GM21381 (cell line): ENCODE measurements around the gene PTPRG.
"Not testable (repeated sequence)": the region's sequence is repeated elsewhere in the genome, so short reads cannot be mapped to it uniquely, and the experiment has no call there.

Experiments
- ATAC-seq: cut with Tn5 transposase; IDR thresholded peaks from one replicate; pipeline ENCODE4 v1.9.1; 2021; ENCODE audit warnings: mild to moderate bottlenecking, moderate library complexity; ENCODE audit not compliant: unreplicated experiment

The PTPRG gene

GRCh38 chr3:61681636-61682035 is 120.3 kb downstream of the PTPRG start:
- ATAC-seq: no peak

DNA sequence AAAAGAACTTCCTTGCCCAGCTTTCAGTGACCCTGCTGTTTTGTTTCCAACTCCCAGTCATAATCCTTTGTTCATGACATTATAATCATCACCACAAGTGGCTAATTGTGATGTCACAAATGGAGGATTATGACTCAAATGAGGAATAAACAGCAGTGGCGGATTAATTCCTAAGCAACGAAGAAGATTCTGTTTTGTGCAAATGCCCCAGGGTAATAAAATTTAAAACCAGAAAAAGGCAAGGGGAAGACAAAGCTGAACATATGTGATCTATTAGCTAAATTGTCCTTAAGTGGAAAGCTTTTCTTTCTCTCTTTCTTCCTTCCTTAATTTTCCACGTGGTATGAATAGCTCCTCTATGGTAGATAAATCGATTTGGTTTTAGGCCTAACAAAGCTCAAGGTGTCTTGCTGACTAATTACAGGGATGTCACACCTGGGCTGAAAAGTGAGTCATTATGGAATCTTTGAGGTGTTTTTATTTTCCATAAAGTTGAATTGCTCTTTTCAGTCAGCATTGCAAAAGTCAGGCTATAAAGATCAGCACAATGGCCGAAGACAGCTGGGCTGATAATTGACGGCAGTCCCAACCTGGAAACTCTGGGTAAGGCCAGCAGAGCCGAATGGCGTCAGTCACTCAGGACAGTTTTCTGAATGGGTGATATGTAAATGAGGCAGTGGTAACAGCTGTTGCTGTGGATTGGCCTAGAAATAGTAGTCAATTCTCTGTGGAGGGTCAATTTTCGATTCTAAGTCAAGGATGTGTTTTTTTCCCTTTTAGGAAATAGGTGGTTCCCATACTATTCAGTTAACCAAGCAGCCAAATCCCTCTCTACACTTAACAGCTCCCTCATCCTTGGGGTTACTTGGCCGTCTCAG is 121.5 kb downstream of the PTPRG start:
- no peak for ATAC-seq

DNA sequence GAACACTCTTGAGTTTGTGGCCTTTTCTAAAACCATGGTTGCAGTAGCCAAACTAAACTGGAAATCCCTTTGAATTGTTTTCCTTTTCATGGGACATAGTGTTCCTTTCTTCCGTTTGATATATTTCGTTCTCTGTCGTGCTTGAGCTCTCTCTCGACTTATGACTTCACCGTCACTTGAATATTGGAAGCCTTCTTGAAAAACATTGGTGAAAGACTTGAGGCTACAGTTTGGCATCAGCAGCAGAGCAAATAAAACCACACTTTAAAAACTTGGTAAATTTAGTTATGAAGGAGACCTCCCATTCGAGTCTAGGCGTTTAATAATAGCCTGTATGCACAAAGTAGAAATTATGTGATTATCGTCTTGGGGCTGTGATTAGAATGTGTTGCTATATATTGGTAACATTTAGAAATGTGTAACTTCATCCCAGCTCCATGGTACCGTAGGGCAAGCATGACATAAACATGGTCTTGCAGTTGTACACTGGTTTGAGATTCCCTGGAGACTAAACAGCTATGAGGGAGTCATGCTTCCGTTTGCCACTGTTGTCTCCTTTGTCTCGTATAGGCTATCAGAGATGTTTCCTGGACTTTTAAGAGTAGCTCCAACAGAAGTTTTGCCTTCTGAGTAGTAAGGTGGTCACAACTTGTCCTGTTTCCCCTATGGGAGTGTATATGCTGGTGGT is 122.3 kb downstream of the PTPRG start:
- ATAC-seq: no peak

- ATAC-seq: no peak
Observed at GRCh38 chr3:61684386-61684785, 123.0 kb downstream of the PTPRG start.

DNA sequence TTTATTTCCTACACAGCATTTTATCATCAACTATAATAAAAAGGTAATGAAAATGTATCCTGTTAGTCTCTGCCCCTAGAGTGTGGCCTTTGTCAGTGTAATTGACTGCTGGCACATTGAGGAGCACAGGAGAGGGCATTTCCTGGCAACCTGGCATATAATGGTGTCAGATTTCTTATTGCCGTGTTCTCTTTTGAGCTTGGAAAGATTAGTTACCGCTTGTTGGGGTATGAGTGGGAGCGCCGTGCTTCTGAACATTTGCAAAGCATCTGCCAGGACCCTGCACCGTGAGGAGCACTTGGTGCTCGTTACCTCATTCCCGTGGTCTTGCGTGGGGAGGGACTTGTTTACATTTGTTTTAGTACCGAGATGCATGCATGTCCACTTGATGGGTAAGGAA is 124.4 kb downstream of the PTPRG start:
- ATAC-seq: no peak

DNA sequence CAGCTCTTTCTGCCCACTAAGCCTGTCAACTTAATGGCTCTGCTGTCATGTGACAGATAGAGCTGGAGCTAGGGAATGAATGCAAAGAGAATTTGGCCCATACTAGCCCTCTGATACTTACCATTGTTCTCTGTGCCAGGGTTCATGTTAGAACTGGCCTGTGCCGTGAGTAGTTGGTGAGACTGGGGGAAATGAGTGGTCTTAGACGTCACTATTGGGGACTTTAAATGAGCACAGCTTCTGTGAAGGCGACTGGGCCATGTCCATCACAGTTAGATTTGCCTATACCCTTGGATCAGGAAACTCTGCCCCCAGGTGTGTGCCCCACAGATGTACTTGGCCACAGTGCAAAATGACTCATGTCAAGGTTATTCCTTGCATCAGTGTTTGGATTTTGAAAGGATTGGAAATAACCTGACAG is 124.9 kb downstream of the PTPRG start:
- ATAC-seq: no peak

DNA sequence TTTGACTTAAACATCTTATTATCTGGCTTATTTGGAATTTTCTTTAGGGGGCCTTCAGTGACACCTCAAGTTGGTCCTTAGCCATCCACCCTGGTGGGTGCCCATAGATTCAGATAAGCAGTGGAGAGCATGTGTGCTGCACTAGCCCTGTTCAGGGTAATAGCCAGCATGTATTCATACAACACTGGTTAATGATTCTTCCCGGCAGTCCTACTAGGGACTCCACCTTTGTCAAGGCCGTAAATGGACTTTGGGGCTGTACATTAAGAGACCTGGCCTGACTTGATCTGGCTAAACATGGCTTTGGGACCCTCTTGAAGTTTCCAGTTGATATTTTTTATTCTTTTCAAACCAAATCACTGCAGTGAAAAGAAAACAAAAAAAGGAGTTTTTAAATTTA is 125.8 kb downstream of the PTPRG start:
- no peak for ATAC-seq

DNA sequence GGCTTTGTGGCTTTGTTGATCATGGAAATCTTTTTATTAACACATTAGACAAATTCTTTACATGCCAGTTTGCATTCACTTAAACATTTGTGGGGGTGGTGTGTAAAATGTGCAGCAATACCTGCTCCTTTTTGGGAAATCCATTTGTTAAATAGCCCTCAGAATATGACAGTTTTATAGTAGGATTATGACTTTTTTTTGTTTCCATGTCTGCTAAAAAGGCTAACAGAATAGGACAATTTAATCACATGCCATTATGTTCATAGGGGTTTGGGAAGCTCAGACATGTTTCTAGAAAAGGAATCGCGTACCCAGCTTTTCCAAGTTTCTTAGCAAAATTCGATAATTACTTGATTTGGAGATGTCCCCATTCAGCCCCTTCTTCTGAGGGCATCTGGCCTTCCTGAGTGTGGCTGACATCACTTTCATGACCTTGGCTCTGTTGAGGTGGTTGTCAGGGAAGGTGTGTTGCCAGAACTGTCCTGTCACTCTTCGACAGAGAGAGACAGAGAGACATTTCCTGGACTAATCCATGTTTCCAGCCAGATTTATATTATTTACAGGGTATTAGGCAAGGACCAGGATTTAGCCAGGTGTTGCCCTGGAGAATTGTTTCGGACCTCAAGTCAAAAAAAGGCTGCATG is 126.4 kb downstream of the PTPRG start:
- no peak for ATAC-seq

GRCh38 chr3:61688307-61688984 is 127.1 kb downstream of the PTPRG start:
- no peak for ATAC-seq

DNA sequence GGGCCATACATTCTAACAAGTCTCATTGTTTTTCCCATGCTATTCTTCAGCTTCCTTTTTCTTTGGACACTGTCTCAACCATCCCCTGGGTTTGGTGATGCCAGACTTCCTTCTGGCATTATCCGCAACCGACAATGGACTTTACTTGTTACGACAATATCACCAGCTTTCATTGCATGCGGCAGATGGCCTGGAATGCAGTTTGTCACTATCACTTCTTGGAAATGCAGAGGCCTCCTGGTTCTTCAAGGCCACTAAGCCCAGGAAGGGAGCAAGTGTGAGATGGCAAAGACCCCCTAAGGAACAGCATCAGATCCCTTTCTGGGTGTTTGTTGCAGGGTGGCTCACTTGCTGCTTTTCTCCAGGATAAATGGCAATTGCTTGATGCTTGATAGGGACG is 128.6 kb downstream of the PTPRG start:
- ATAC-seq: no peak

DNA sequence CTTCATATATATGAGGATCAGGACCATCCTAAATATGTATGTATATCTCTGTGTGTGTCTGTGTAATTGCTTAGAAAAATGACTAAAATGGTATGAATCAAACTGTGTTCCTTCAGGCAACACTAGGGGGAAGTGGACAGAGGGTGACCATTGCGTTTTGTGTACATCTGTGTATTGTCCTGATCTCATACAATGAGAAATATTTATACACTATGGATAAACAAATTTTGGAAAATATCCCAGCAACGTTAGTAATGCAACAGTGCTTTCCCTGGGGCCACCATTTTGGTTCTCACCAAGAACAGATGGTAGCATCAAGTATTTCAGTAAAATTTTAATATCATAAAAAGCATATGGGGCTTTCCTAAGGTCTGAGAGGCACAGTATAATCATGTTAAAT is 130.1 kb downstream of the PTPRG start:
- ATAC-seq: no peak

DNA sequence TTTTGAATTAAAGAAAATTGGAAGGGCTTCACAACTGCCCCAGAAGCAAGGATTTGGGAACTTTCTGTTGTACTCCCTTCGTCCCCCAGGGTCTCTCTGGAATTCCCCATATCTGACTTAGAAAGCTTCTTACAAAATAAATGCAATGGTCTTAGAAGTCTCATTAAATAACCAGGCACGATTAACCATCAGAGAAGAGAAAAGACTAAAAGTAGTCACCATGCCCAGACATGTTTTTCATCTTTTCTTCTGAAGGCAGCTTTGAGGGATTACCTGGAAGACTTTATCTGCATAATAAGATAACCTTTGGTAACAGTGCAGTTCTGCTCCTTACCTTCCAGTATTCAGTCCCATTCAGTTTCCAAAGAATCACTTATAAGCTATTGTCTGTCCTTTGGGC is 135.9 kb downstream of the PTPRG start:
- no peak for ATAC-seq

GRCh38 chr3:61698278-61699072 is 137.1 kb downstream of the PTPRG start:
- not testable (repeated sequence) for ATAC-seq

GRCh38 chr3:61699622-61700021 is 138.3 kb downstream of the PTPRG start:
- no peak for ATAC-seq

- ATAC-seq: no peak
Observed at GRCh38 chr3:61701011-61701410, 139.6 kb downstream of the PTPRG start.

DNA sequence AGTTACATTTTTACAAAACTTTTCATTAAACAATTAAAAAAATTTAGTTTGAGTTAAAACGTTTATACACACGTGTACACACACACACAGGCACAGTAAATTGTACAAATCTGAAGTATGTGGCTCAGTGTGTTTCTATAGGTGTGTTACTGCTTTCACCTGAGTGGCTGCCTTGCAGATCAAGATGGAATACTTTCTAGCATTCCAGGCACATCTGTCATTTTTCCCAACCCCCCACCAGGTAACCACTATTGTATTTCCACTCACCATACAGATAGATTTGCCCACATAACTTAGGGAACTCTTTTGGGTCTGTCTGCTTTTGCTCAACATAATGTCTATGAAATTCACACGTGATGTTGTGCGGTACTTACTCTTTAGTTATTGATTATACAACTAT is 141.1 kb downstream of the PTPRG start:
- ATAC-seq: no peak

- no peak for ATAC-seq
Observed at GRCh38 chr3:61704807-61705206, 143.4 kb downstream of the PTPRG start.

- ATAC-seq: no peak
Observed at GRCh38 chr3:61707492-61707891, 146.1 kb downstream of the PTPRG start.

DNA sequence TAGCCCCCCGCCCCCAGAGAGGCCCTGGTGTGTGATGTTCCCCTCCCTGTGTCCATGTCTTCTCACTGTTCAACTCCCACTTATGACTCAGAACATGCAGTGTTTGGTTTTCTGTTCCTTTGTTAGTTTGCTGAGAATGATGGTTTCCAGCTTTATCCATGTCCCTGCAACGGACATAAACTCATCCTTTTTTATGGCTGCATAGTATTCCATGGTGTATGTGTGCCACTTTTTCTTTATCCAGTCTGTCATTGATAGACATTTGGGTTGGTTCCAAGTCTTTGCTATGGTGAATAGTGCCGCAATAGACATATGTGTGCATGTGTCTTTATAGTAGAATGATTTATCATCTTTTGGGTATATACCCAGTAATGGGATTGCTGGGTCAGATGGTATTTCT is 149.5 kb downstream of the PTPRG start:
- not testable (repeated sequence) for ATAC-seq

DNA sequence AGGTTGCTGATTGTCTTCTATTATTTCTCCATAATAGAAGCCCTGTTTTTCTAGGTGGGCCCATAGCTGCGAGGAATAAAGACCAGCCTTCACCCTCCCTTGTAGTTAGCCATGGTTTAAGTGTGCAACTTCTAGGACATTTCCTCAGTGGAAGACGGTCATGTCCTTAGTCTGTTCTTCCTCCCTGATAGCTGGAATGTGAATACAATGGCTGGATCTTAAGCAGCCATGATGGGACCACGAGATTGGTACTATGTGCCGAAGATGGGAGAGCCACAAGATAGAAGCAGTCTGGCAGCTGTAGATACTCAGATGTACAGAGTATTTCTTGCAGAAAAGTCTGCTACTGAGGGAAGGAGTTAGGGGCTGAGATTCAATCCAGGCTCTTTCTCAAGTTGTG is 152.9 kb downstream of the PTPRG start:
- ATAC-seq: no peak
